ENCODE measurements around the gene GRAMD1B.

GRCh38 chr11:123579482-123579812 is 149.4 kb downstream of the GRAMD1B start:
- TF ChIP-seq, protein P1, sequence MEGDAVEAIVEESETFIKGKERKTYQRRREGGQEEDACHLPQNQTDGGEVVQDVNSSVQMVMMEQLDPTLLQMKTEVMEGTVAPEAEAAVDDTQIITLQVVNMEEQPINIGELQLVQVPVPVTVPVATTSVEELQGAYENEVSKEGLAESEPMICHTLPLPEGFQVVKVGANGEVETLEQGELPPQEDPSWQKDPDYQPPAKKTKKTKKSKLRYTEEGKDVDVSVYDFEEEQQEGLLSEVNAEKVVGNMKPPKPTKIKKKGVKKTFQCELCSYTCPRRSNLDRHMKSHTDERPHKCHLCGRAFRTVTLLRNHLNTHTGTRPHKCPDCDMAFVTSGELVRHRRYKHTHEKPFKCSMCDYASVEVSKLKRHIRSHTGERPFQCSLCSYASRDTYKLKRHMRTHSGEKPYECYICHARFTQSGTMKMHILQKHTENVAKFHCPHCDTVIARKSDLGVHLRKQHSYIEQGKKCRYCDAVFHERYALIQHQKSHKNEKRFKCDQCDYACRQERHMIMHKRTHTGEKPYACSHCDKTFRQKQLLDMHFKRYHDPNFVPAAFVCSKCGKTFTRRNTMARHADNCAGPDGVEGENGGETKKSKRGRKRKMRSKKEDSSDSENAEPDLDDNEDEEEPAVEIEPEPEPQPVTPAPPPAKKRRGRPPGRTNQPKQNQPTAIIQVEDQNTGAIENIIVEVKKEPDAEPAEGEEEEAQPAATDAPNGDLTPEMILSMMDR (IDR thresholded peaks at IDR 0.05), result no peak
- no peak for TF ChIP-seq POLR2A (IDR thresholded peaks at IDR 0.05)
